SK-N-SH (cell line): ENCODE data around the gene GALK1. TPM values are rescaled to one million over a fixed set of nuclear protein-coding genes. Genes with fewer than 3 reads are reported as not detected.
A peak's percentile ranks its signal among the peaks of the same experiment; 100 is the strongest.

Experiments
- CTCF ChIA-PET: fragments of 300-600, 350-600 bp; formaldehyde crosslinking; extraction: SDS; loops from one replicate; lab custom pipeline; 2021; lab: Yijun Ruan, JAX
- POLR2A ChIA-PET: fragments of 350-600 bp; sonication (Branson Sonifier 250); formaldehyde crosslinking; extraction: SDS; loops from one replicate; lab custom pipeline; 2020; ENCODE audit warnings: antibody characterized with exemption, inconsistent platforms; lab: Yijun Ruan, JAX
- DNase-seq: peaks from one replicate; pipeline ENCODE4 v3.0.0; 2012
- H2AFZ ChIP-seq: fragments of 200-600 bp; sonication (generic); 2 replicates; pipeline ENCODE4 v1.8.1; 2016; ENCODE audit warnings: antibody characterized with exemption, mild to moderate bottlenecking, low read depth
- H3F3A ChIP-seq: fragments of 200-600 bp; sonication (generic); replicated peaks from 2 replicates; pipeline ENCODE3; 2016; ENCODE audit warnings: antibody characterized with exemption, mild to moderate bottlenecking; ENCODE audit not compliant: insufficient read depth
- H3K27ac ChIP-seq, 2 experiments: fragments of 200-500 bp in 1 of 2; fragments of 200-600 bp in 1 of 2; sonication (Bioruptor generic) in 1 of 2; sonication (generic), shearing (Covaris generic) in 1 of 2; 2 replicates each; pipeline versions ENCODE4 v1.5.1 to v1.6.1; 2014 to 2016; ENCODE audit warnings: low read depth in 2 of 2, inconsistent platforms in 1 of 2, low read length in 1 of 2, mild to moderate bottlenecking in 1 of 2, mixed read lengths in 1 of 2
- H3K27me3 ChIP-seq: fragments of 200-600 bp; sonication (generic), shearing (Covaris generic); 2 replicates; pipeline ENCODE4 v1.6.1; 2016; ENCODE audit warnings: mixed run types; ENCODE audit not compliant: insufficient read depth
- H3K36me3 ChIP-seq, 2 experiments: fragments of 200-500 bp in 1 of 2; fragments of 200-600 bp in 1 of 2; sonication (Bioruptor generic) in 1 of 2; sonication (generic) in 1 of 2; replicated peaks in 1 of 2; 2 replicates each; pipeline versions ENCODE3 to v1.5.1; 2014 to 2016; ENCODE audit warnings: low read length in 1 of 2, mild to moderate bottlenecking in 1 of 2; ENCODE audit not compliant: insufficient read depth in 2 of 2, control insufficient read depth in 1 of 2
- H3K4me1 ChIP-seq, 2 experiments: fragments of 200-500 bp in 1 of 2; fragments of 200-600 bp in 1 of 2; sonication (Bioruptor generic) in 1 of 2; sonication (generic), shearing (Covaris generic) in 1 of 2; 2 replicates each; pipeline versions ENCODE4 v1.5.1 to v1.6.1; 2014 to 2016; ENCODE audit warnings: low read depth in 1 of 2, low read length in 1 of 2, mixed run types in 1 of 2; ENCODE audit not compliant: insufficient read depth in 2 of 2, control insufficient read depth in 1 of 2
- H3K4me2 ChIP-seq: fragments of 200-600 bp; sonication (generic), shearing (Covaris generic); 2 replicates; pipeline ENCODE4 v1.6.1; 2017; ENCODE audit warnings: mixed run types
- H3K4me3 ChIP-seq, 2 experiments: fragments of 200-500 bp in 1 of 2; fragments of 200-600 bp in 1 of 2; sonication (Bioruptor generic) in 1 of 2; sonication (generic), shearing (Covaris generic) in 1 of 2; 2 replicates each; pipeline versions ENCODE4 v1.5.1 to v1.8.1; 2014 to 2016; ENCODE audit warnings: low read depth in 2 of 2, inconsistent platforms in 1 of 2, low read length in 1 of 2, mild to moderate bottlenecking in 1 of 2, mixed read lengths in 1 of 2, moderate library complexity in 1 of 2
- H3K79me2 ChIP-seq: fragments of 200-600 bp; sonication (generic); 2 replicates; pipeline ENCODE4 v1.8.1; 2017; ENCODE audit warnings: mild to moderate bottlenecking; ENCODE audit not compliant: insufficient read depth
- H3K9ac ChIP-seq: fragments of 200-600 bp; sonication (generic); 2 replicates; pipeline ENCODE4 v1.6.1; 2017; ENCODE audit warnings: mixed run types
- H3K9me2 ChIP-seq: fragments of 200-600 bp; sonication (generic); 2 replicates; pipeline ENCODE4 v1.6.1; 2017; ENCODE audit warnings: mixed run types
- H3K9me3 ChIP-seq: fragments of 200-600 bp; sonication (generic); 2 replicates; pipeline ENCODE4 v1.6.1; 2017; ENCODE audit warnings: mixed run types, mild to moderate bottlenecking, moderate library complexity
- H4K20me1 ChIP-seq: fragments of 200-600 bp; sonication (generic); 2 replicates; pipeline ENCODE4 v1.6.1; 2017; ENCODE audit warnings: mild to moderate bottlenecking, mixed run types; ENCODE audit not compliant: insufficient read depth
- EP300 ChIP-seq, 2 experiments: IDR thresholded peaks; 2 replicates each; pipeline versions ENCODE4 v1.4.0 to v1.6.1; 2012; ENCODE audit warnings: borderline replicate concordance in 1 of 2, low read depth in 1 of 2, low read length in 1 of 2
- FOXJ3 ChIP-seq: sonication (generic); formaldehyde crosslinking; IDR thresholded peaks from 2 replicates; pipeline ENCODE4 v1.5.1; 2020; ENCODE audit warnings: mild to moderate bottlenecking, missing genetic modification reagents
- GABPA ChIP-seq: IDR thresholded peaks from 2 replicates; pipeline ENCODE4 v1.4.0; 2012; ENCODE audit warnings: low read depth, mild to moderate bottlenecking
- GATA2 ChIP-seq: sonication (generic); formaldehyde crosslinking; IDR thresholded peaks from 2 replicates; pipeline ENCODE4 v1.5.0; 2020; ENCODE audit warnings: mild to moderate bottlenecking, missing genetic modification reagents
- MAX ChIP-seq: IDR thresholded peaks from 2 replicates; pipeline ENCODE4 v1.4.0; 2012; ENCODE audit warnings: low read depth
- RCOR1 ChIP-seq: fragments of 150-350 bp; IDR thresholded peaks from 2 replicates; pipeline ENCODE4 v1.6.1; 2017; ENCODE audit warnings: antibody characterized with exemption, low read length
- SMC3 ChIP-seq: IDR thresholded peaks from 2 replicates; pipeline ENCODE4 v1.6.1; 2012; ENCODE audit warnings: low read depth, low read length, improper control_type of control experiment
- TEAD4 ChIP-seq: IDR thresholded peaks from 2 replicates; pipeline ENCODE4 v1.4.0; 2012; ENCODE audit warnings: mild to moderate bottlenecking, borderline replicate concordance; ENCODE audit not compliant: insufficient read depth
- WGBS: methylation state at CpG from one replicate; pipeline ENCODE4 v1.1.6; 2017; ENCODE audit warnings: low lambda C conversion rate; 5-methylcytosine and 5-hydroxymethylcytosine counted together
- polyA plus RNA-seq, 3 experiments: library from polyadenylated mRNA; depleted of rRNA; stranded (reverse); fragments of >200 nt; gene quantifications; 2 replicates each; pipeline ENCODE4 v1.2.3, GENCODE V29; 2012
- TF ChIP-seq, protein P1 (sequence below): IDR thresholded peaks from 2 replicates; pipeline ENCODE4 v1.4.0; 2012; ENCODE audit warnings: low read depth, borderline replicate concordance

GALK1 gene
- polyA plus RNA-seq, 1 of the 3 experiments (the other 2 are of a cell fraction), result 36.5 TPM

DNA sequence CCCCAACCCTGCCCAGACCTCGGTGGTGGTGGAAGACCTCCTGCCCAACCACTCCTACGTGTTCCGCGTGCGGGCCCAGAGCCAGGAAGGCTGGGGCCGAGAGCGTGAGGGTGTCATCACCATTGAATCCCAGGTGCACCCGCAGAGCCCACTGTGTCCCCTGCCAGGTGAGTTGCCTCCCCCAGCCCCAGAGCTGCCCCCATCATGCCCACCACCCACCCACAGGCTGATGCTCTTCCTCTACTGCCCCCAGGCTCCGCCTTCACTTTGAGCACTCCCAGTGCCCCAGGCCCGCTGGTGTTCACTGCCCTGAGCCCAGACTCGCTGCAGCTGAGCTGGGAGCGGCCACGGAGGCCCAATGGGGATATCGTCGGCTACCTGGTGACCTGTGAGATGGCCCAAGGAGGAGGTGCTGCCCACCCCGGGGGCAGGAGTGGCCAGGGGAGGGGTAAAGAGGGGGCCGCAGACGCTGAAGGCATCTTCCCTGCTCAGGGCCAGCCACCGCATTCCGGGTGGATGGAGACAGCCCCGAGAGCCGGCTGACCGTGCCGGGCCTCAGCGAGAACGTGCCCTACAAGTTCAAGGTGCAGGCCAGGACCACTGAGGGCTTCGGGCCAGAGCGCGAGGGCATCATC is 8.4 kb downstream of the GALK1 start:
- no peaks in the 10 kb centered on the region for H3K36me3 ChIP-seq
- H3K9me3 ChIP-seq, result no peaks in the 10 kb centered on the region
- H2AFZ ChIP-seq, result no peak overlapping the region
- H3K4me2 ChIP-seq, result no peak overlapping the region
- peaks cover 6% of the 10 kb centered on the region for H3F3A ChIP-seq
- 84% methylated on average over 18 of the region's 29 CpGs for WGBS
- no peaks in the 10 kb centered on the region for H3K27me3 ChIP-seq
- ChIA-PET POLR2A (interaction anchor here (2.2 to 4.2 kb wide), 3 partner anchors 8 to 23 kb away, joined by 10 to 52 read pairs (median 23); partner anchors contain the start of gene GALK1), CTCF (interaction anchor here (1.1 to 31.4 kb wide), 7 partner anchors 7 to 124 kb away, joined by 3 to 1370 read pairs (median 8); partner anchors contain the start of genes GALK1 and SMIM5)
- H3K27ac ChIP-seq, result no peak overlapping the region
- no peak overlapping the region for H3K4me3 ChIP-seq
- no peaks in the 10 kb centered on the region for H4K20me1 ChIP-seq
- no peaks in the 10 kb centered on the region for H3K9me2 ChIP-seq
- TF ChIP-seq MAX (no peak), FOXJ3 (CRISPR knock-in tag) (no peak)
- H3K9ac ChIP-seq, result no peak overlapping the region
- DNase-seq, result peak; percentile 30
- H3K79me2 ChIP-seq, result no peaks in the 10 kb centered on the region
- peaks cover 0 to 32% of the 10 kb centered on the region in 2 experiments; a peak in 1 of 4 replicates for H3K4me1 ChIP-seq

DNA sequence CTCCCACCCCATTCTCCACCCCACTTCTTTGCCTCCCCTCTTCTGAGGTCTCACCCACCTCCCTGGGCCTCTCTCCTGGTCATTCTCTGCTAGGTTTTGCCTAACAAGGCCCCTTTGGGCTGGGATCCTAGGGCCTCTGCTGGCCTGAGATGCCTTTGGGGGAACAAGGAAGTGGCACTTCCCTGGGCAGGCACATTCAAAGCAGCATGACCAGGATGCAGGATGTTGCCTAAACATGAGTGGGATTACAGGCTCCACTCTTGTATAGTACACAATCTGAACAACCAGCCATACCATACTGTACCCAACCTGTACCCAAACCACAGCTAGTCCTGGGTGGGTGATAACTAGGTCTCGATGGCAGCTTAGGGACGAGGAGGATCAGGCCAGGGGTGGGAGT is 9.0 kb downstream of the GALK1 start:
- POLR2A ChIA-PET, result interaction anchor here (0.6 to 4.2 kb wide), 4 partner anchors 9 to 27 kb away, joined by 3 to 52 read pairs (median 16); partner anchors contain the start of gene GALK1
- 100% methylated on average over 2 of the region's 2 CpGs for WGBS

More for the DNA sequence above, 9.0 kb downstream of the GALK1 start:
- peaks cover 0 to 32% of the 10 kb centered on the region in 2 experiments; a peak in 1 of 4 replicates for H3K4me1 ChIP-seq
- no peaks in the 10 kb centered on the region for H3K27me3 ChIP-seq
- no peak overlapping the region for H3K4me2 ChIP-seq
- H3K27ac ChIP-seq, result peak overlapping the region in 1 of 2 experiments; percentile 39; a peak in 2 of 4 replicates
- H3K4me3 ChIP-seq, result no peak overlapping the region
- no peaks in the 10 kb centered on the region for H3K9me3 ChIP-seq
- DNase-seq, result no peak
- H3K79me2 ChIP-seq, result no peaks in the 10 kb centered on the region
- H2AFZ ChIP-seq, result no peak overlapping the region
- TF ChIP-seq SMC3 (no peak), EP300 (IDR thresholded peaks at IDR 0.05; ENCODE audit: borderline replicate concordance in 1 of 2, low read depth in 1 of 2, low read length in 1 of 2) (no peak), GABPA (no peak), GATA2 (CRISPR knock-in tag) (no peak), FOXJ3 (CRISPR knock-in tag) (no peak), TEAD4 (no peak), RCOR1 (no peak)
- TF ChIP-seq, protein P1, sequence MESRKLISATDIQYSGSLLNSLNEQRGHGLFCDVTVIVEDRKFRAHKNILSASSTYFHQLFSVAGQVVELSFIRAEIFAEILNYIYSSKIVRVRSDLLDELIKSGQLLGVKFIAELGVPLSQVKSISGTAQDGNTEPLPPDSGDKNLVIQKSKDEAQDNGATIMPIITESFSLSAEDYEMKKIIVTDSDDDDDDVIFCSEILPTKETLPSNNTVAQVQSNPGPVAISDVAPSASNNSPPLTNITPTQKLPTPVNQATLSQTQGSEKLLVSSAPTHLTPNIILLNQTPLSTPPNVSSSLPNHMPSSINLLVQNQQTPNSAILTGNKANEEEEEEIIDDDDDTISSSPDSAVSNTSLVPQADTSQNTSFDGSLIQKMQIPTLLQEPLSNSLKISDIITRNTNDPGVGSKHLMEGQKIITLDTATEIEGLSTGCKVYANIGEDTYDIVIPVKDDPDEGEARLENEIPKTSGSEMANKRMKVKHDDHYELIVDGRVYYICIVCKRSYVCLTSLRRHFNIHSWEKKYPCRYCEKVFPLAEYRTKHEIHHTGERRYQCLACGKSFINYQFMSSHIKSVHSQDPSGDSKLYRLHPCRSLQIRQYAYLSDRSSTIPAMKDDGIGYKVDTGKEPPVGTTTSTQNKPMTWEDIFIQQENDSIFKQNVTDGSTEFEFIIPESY, result no peak
- peaks cover 8% of the 10 kb centered on the region for H3F3A ChIP-seq
- H3K9me2 ChIP-seq, result no peaks in the 10 kb centered on the region
- H3K9ac ChIP-seq, result no peak overlapping the region
- H3K36me3 ChIP-seq, result no peaks in the 10 kb centered on the region
- H4K20me1 ChIP-seq, result no peaks in the 10 kb centered on the region
- CTCF ChIA-PET, result interaction anchor here (0.6 to 31.4 kb wide), 11 partner anchors 7 to 316 kb away, joined by 3 to 1370 read pairs (median 4); partner anchors contain the start of genes GALK1 and SMIM5
